Measurements from ENCODE around the gene ZSWIM8. TPM values are rescaled to one million over a fixed set of nuclear protein-coding genes. Genes with fewer than 3 reads are reported as not detected.
"Not testable (repeated sequence)": the region's sequence is repeated elsewhere in the genome, so short reads cannot be mapped to it uniquely, and the experiment has no call there.

Gene ZSWIM8
- total and polyA plus RNA-seq, 2 donors (not counting 1 experiment from before 2014, with no cell fraction given), result 37.9 to 60.9 TPM

- no peaks in the 10 kb centered on the region for H4K20me1 ChIP-seq (ENCODE audit: control insufficient read depth, extremely low read depth, insufficient read depth, low read length)
- H3K36me3 ChIP-seq (ENCODE audit: control insufficient read depth, insufficient read depth, low read length), result peaks cover 48% of the 10 kb centered on the region
- no peaks in the 10 kb centered on the region for H3K9me3 ChIP-seq (ENCODE audit: control insufficient read depth, insufficient read depth, low read depth, low read length)
- TF ChIP-seq EZH2 (IDR thresholded peaks at IDR 0.05; ENCODE audit: low read length, missing control alignments), result no peak
- TF ChIP-seq, protein P1, sequence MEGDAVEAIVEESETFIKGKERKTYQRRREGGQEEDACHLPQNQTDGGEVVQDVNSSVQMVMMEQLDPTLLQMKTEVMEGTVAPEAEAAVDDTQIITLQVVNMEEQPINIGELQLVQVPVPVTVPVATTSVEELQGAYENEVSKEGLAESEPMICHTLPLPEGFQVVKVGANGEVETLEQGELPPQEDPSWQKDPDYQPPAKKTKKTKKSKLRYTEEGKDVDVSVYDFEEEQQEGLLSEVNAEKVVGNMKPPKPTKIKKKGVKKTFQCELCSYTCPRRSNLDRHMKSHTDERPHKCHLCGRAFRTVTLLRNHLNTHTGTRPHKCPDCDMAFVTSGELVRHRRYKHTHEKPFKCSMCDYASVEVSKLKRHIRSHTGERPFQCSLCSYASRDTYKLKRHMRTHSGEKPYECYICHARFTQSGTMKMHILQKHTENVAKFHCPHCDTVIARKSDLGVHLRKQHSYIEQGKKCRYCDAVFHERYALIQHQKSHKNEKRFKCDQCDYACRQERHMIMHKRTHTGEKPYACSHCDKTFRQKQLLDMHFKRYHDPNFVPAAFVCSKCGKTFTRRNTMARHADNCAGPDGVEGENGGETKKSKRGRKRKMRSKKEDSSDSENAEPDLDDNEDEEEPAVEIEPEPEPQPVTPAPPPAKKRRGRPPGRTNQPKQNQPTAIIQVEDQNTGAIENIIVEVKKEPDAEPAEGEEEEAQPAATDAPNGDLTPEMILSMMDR (conservative IDR thresholded peaks at IDR 0.05 in 1 of 2, IDR thresholded peaks at IDR 0.05 in 1 of 2; ENCODE audit: low read depth in 1 of 2, low read length in 2 of 2), result no peak
- no peak overlapping the region for H3K4me3 ChIP-seq (replicated peaks in 1 of 4; ENCODE audit: control extremely low read depth in 1 of 4, insufficient read depth in 1 of 4, low read depth in 3 of 4, low read length in 4 of 4)
- no peak overlapping the region for H2AFZ ChIP-seq (ENCODE audit: low read length)
- H3K4me2 ChIP-seq (ENCODE audit: extremely low read depth, insufficient read depth, low read length), result no peak overlapping the region
- no peak for DNase-seq (ENCODE audit: low read depth in 2 of 2)
- H3K79me2 ChIP-seq (ENCODE audit: control insufficient read depth, insufficient read depth, low read length), result peaks cover 20% of the 10 kb centered on the region
- H3K27me3 ChIP-seq (ENCODE audit: control insufficient read depth, insufficient read depth, low read length), result no peaks in the 10 kb centered on the region
- H3K4me1 ChIP-seq (ENCODE audit: control insufficient read depth, extremely low read depth, insufficient read depth, low read length), result peaks cover 3% of the 10 kb centered on the region
- H3K9ac ChIP-seq (ENCODE audit: insufficient read depth, low read length), result no peak overlapping the region
- no peak overlapping the region for H3K27ac ChIP-seq (ENCODE audit: insufficient read depth, low read length)
Measured at GRCh38 chr10:73791871-73792400, 6.5 kb downstream of the ZSWIM8 start.

DNA sequence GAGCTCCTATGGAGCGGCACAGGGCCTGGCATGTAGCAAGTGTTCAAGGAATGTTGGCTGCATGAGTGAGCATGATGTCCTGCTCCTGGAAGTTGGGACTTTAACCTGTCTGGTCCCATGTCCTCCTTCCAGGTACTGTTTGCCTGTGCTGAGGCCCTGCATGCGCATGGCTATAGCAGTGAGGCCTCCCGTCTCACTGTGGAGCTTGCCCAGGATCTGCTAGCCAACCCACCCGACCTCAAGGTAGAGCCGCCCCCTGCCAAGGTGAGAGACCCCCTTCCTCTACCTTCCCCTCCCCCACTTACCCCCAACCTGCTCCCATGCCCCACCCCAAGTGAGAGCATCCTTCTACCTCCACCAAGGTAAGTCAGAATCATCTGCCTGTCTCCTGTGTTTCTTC lies 8.1 kb downstream of the ZSWIM8 start:
- no peak for DNase-seq (ENCODE audit: low read depth in 2 of 2)
- TF ChIP-seq, protein P1 (conservative IDR thresholded peaks at IDR 0.05 in 1 of 2, IDR thresholded peaks at IDR 0.05 in 1 of 2; ENCODE audit: low read depth in 1 of 2, low read length in 2 of 2), result no peak
- TF ChIP-seq EZH2 (IDR thresholded peaks at IDR 0.05; ENCODE audit: low read length, missing control alignments), result no peak
- Histone ChIP-seq H3K9ac (ENCODE audit: insufficient read depth, low read length) (no peak overlapping the region), H3K4me3 (replicated peaks in 1 of 4; ENCODE audit: control extremely low read depth in 1 of 4, insufficient read depth in 1 of 4, low read depth in 3 of 4, low read length in 4 of 4) (no peak overlapping the region), H3K27me3 (ENCODE audit: control insufficient read depth, insufficient read depth, low read length) (no peaks in the 10 kb centered on the region), H3K79me2 (ENCODE audit: control insufficient read depth, insufficient read depth, low read length) (peaks cover 8% of the 10 kb centered on the region), H3K4me1 (ENCODE audit: control insufficient read depth, extremely low read depth, insufficient read depth, low read length) (no peaks in the 10 kb centered on the region), H3K36me3 (ENCODE audit: control insufficient read depth, insufficient read depth, low read length) (peaks cover 56% of the 10 kb centered on the region), H2AFZ (ENCODE audit: low read length) (no peak overlapping the region), H3K4me2 (ENCODE audit: extremely low read depth, insufficient read depth, low read length) (no peak overlapping the region), H3K9me3 (ENCODE audit: control insufficient read depth, insufficient read depth, low read depth, low read length) (no peaks in the 10 kb centered on the region), H4K20me1 (ENCODE audit: control insufficient read depth, extremely low read depth, insufficient read depth, low read length) (no peaks in the 10 kb centered on the region), H3K27ac (ENCODE audit: insufficient read depth, low read length) (no peak overlapping the region)

DNA sequence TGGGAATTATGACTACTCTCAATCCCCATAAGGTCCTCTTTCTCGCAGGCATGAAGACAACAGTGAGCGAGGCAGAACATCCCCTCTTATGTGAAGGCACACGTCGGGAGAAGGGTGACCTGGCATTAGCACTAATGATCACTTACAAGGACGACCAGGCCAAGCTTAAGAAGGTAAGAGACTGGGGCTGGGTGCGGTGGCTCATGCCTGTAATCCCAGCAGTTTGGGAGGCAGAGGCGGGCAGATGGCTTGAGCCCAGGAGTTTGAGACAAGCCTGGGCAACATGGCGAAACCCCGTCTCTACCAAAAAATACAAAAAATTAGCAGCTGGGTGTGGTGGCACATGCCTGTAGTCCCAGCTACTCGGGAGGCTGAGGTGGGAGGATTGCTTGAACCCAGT lies 10.1 kb downstream of the ZSWIM8 start:
- H3K4me1 ChIP-seq (ENCODE audit: control insufficient read depth, extremely low read depth, insufficient read depth, low read length); H3K9ac ChIP-seq (ENCODE audit: insufficient read depth, low read length); H3K4me2 ChIP-seq (ENCODE audit: extremely low read depth, insufficient read depth, low read length); DNase-seq (ENCODE audit: low read depth in 2 of 2); H3K27me3 ChIP-seq (ENCODE audit: control insufficient read depth, insufficient read depth, low read length); H3K27ac ChIP-seq (ENCODE audit: insufficient read depth, low read length); H2AFZ ChIP-seq (ENCODE audit: low read length); H3K9me3 ChIP-seq (ENCODE audit: control insufficient read depth, insufficient read depth, low read depth, low read length); H3K79me2 ChIP-seq (ENCODE audit: control insufficient read depth, insufficient read depth, low read length); H4K20me1 ChIP-seq (ENCODE audit: control insufficient read depth, extremely low read depth, insufficient read depth, low read length); H3K4me3 ChIP-seq (replicated peaks in 1 of 4; ENCODE audit: control extremely low read depth in 1 of 4, insufficient read depth in 1 of 4, low read depth in 3 of 4, low read length in 4 of 4): not testable (repeated sequence)
- peaks cover 50% of the 10 kb centered on the region for H3K36me3 ChIP-seq (ENCODE audit: control insufficient read depth, insufficient read depth, low read length)

DNA sequence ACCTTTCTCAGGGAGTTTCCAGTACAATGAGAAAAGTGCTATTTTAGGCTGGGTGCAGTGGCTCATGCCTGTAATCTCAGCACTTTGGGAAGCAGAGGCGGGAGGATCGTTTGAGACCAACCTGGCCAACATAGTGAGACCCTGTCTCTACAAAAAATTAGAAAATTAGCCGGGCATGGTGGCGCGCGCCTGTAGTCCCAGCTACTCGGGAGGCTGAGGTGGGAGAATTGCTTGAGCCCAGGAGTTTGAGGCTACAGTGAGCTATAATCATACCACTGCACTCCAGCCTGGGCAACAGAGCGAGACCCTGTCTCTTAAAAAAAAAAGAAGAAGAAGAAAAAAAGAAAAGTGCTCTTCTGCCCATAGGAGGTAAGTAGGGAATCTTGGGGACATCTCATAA lies 10.6 kb downstream of the ZSWIM8 start:
- not testable (repeated sequence) for H2AFZ ChIP-seq (ENCODE audit: low read length); DNase-seq (ENCODE audit: low read depth in 2 of 2); H3K9me3 ChIP-seq (ENCODE audit: control insufficient read depth, insufficient read depth, low read depth, low read length); H3K79me2 ChIP-seq (ENCODE audit: control insufficient read depth, insufficient read depth, low read length); H4K20me1 ChIP-seq (ENCODE audit: control insufficient read depth, extremely low read depth, insufficient read depth, low read length); H3K4me2 ChIP-seq (ENCODE audit: extremely low read depth, insufficient read depth, low read length); H3K9ac ChIP-seq (ENCODE audit: insufficient read depth, low read length); H3K27ac ChIP-seq (ENCODE audit: insufficient read depth, low read length); H3K27me3 ChIP-seq (ENCODE audit: control insufficient read depth, insufficient read depth, low read length); H3K4me3 ChIP-seq (replicated peaks in 1 of 4; ENCODE audit: control extremely low read depth in 1 of 4, insufficient read depth in 1 of 4, low read depth in 3 of 4, low read length in 4 of 4); H3K4me1 ChIP-seq (ENCODE audit: control insufficient read depth, extremely low read depth, insufficient read depth, low read length)
- peaks cover 48% of the 10 kb centered on the region for H3K36me3 ChIP-seq (ENCODE audit: control insufficient read depth, insufficient read depth, low read length)
